Peyer's patch (tissue), 4 donors: ENCODE measurements around the gene ACSL6.

Source experiments
- CTCF ChIP-seq, 6 experiments: fragments of 450-650 bp in 4 of 6; fragments of 200-600 bp in 2 of 6; sonication (generic) in 1 of 6; IDR thresholded peaks; one replicate each; pipeline ENCODE4 v1.5.1; 2017 to 2019; ENCODE audit warnings: antibody characterized with exemption in 6 of 6, mild to moderate bottlenecking in 3 of 6, moderate library complexity in 1 of 6
- POLR2A ChIP-seq, 2 donors: fragments of 450-650 bp; IDR thresholded peaks; one replicate each; pipeline ENCODE4 v1.5.1; 2017; ENCODE audit warnings: antibody characterized with exemption in 2 of 2, mild to moderate bottlenecking in 2 of 2, moderate library complexity in 2 of 2

- no peak for TF ChIP-seq CTCF (IDR thresholded peaks at IDR 0.05)
- no peak for TF ChIP-seq POLR2A (IDR thresholded peaks at IDR 0.05)
These were observed 38.3 kb downstream of the ACSL6 start for GRCh38 chr5:131973089-131973712.
